Activated CD4-positive, alpha-beta T cell treated with anti-CD3 and anti-CD28 coated beads for 36 hours (primary cell): ENCODE measurements around the gene ERMAP. TPM values are rescaled to one million over a fixed set of nuclear protein-coding genes. Genes with fewer than 3 reads are reported as not detected.
"Not testable (repeated sequence)": the region's sequence is repeated elsewhere in the genome, so short reads cannot be mapped to it uniquely, and the experiment has no call there.

Source experiments
- ATAC-seq: fragments of 200-7000 bp; cut with Tn5 transposase; one replicate; pipeline ENCODE4 v1.10.0; 2021; ENCODE audit warnings: mild to moderate bottlenecking, moderate library complexity
- CTCF ChIA-PET: fragments of 350-600 bp; sonication (Branson Sonifier 250); formaldehyde crosslinking; loops from one replicate; lab custom pipeline; 2021; ENCODE audit warnings: antibody characterized with exemption; lab: Charles Lee
- POLR2A ChIA-PET: fragments of 350-600 bp; sonication (Branson Sonifier 250); formaldehyde crosslinking; loops from one replicate; lab custom pipeline; 2021; ENCODE audit warnings: antibody characterized with exemption, inconsistent platforms; lab: Charles Lee
- DNase-seq: peaks from one replicate; pipeline ENCODE4 v3.0.0-alpha.2; 2020
- H3K27ac Mint-ChIP-seq: one replicate; pipeline ENCODE4 v1.8.0; 2021; ENCODE audit warnings: mixed read lengths
- H3K27me3 Mint-ChIP-seq: one replicate; pipeline ENCODE4 v1.8.0; 2021; ENCODE audit warnings: mixed read lengths
- H3K36me3 Mint-ChIP-seq: one replicate; pipeline ENCODE4 v1.8.0; 2021; ENCODE audit warnings: low read depth, mixed read lengths
- H3K4me1 Mint-ChIP-seq: one replicate; pipeline ENCODE4 v1.8.0; 2021; ENCODE audit warnings: mixed read lengths
- H3K4me3 Mint-ChIP-seq: one replicate; pipeline ENCODE4 v1.8.0; 2021; ENCODE audit warnings: mild to moderate bottlenecking, moderate library complexity, mixed read lengths
- H3K9me3 Mint-ChIP-seq: one replicate; pipeline ENCODE4 v1.8.0; 2021; ENCODE audit warnings: low read depth, mixed read lengths
- intact Hi-C, 2 experiments: fragments of 100-400 bp; cut with DNase I in 1 of 2; cut with micrococcal nuclease in 1 of 2; formaldehyde crosslinking; loops; one replicate each; pipeline versions ENCODE4 v1.14.2 to v1.15.1; 2022 to 2024; cut with DNase I, micrococcal nuclease
- total RNA-seq, 2 experiments: library from RNA; stranded (reverse); gene quantifications; one replicate each; pipeline ENCODE4 v1.2.3, GENCODE V29; 2021

Gene ERMAP
- total RNA-seq, 2 experiments from 2014 or later = 4.5 to 6.4 TPM

- intact Hi-C loops = no loop called here
- no peak overlapping the region for H3K27ac Mint-ChIP-seq
- POLR2A ChIA-PET = interaction anchor here (0.5 kb wide), 1 partner anchor 24 kb away, joined by 4 read pairs; no protein-coding TSS in a partner anchor
Measured at GRCh38 chr1:42807056-42807668, 9.8 kb upstream of the ERMAP start.

DNA sequence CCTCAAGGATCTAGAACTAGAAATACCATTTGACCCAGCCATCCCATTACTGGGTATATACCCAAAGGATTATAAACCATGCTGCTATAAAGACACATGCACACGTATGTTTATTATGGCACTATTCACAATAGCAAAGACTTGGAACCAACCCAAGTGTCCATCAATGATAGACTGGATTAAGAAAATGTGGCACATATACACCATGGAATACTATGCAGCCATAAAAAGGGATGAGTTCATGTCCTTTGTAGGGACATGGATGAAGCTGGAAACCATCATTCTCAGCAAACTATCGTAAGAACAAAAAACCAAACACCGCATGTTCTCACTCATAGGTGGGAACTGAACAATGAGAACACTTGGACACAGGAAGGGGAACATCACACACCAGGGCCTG, 2.1 kb upstream of the ERMAP start:
- H3K4me3 Mint-ChIP-seq = not testable (repeated sequence)

More at GRCh38 chr1:42807056-42807668, 9.8 kb upstream of the ERMAP start:
- H3K9me3 Mint-ChIP-seq = no peaks in the 10 kb centered on the region
- DNase-seq = no peak
- no peak for ATAC-seq
- peaks cover 3% of the 10 kb centered on the region for H3K4me1 Mint-ChIP-seq
- H3K27me3 Mint-ChIP-seq = no peaks in the 10 kb centered on the region
- CTCF ChIA-PET = interaction anchor here (1.1 kb wide), 1 partner anchor 18 kb away, joined by 3 read pairs; no protein-coding TSS in a partner anchor
- H3K4me3 Mint-ChIP-seq = no peak overlapping the region
- peaks cover 5% of the 10 kb centered on the region for H3K36me3 Mint-ChIP-seq

DNA sequence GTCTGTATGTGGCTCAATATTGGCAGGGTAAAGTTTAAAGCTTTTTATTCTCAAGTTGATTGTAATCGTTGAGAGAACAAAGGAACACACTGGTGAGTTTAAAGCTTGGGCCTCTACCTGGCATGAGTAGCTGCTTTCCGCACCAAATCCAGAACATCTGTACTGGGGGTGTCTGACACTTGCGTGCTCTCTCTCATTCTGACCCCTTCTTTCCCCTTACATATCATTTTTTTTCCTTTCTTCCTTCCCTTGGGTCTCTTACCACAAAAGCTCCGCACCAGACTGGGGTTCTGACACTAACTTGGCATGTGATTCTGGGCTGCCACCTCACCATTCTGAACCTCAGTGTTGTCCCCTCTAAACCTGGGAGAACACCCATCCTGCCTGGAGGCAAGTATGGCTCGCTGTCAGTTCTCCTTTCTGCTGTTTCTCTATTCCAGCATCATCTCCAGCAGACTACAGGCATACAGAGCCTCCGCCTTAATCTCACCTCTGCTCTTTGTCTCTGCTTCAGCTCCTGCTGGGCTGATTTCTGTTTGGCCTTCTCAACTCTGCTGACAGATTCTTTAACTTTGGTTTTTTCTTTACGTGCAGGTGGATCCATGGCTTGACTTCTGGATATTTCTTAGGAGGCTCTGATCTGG, 859 bp upstream of the ERMAP start:
- DNase-seq = peak; percentile 41
- H3K4me1 Mint-ChIP-seq = peaks cover 16% of the 10 kb centered on the region
- intact Hi-C loops = loop anchor here in 1 of 2 experiments (2.0 kb wide), 2 partner anchors 133 to 1215 kb away; partner anchors contain the start of genes SLC6A9 and YBX1
- H3K9me3 Mint-ChIP-seq = no peaks in the 10 kb centered on the region
- peak overlapping the region; percentile 77 for H3K4me3 Mint-ChIP-seq
- POLR2A ChIA-PET = interaction anchor here (0.6 to 2.8 kb wide), 4 partner anchors 30 to 56 kb away, joined by 3 to 13 read pairs (median 8); partner anchors contain the start of genes C1orf50, P3H1 and ZNF691
- H3K36me3 Mint-ChIP-seq = peaks cover 4% of the 10 kb centered on the region
- CTCF ChIA-PET = interaction anchor here (0.6 to 3.9 kb wide), 7 partner anchors 9 to 191 kb away, joined by 3 to 27 read pairs (median 5); partner anchors contain the start of genes C1orf50, P3H1 and ZNF691
- H3K27ac Mint-ChIP-seq = peak overlapping the region; percentile 84
- peak; percentile 10 for ATAC-seq
- peaks cover 2% of the 10 kb centered on the region for H3K27me3 Mint-ChIP-seq

More for the DNA sequence above, 2.1 kb upstream of the ERMAP start:
- intact Hi-C loops, H3K27ac Mint-ChIP-seq, H3K27me3 Mint-ChIP-seq, POLR2A ChIA-PET, ATAC-seq, DNase-seq, H3K36me3 Mint-ChIP-seq, H3K9me3 Mint-ChIP-seq: not testable (repeated sequence)
- H3K4me1 Mint-ChIP-seq = peaks cover 16% of the 10 kb centered on the region
- CTCF ChIA-PET = interaction anchor here (3.9 kb wide), 1 partner anchor 32 kb away, joined by 27 read pairs; the partner anchor contains the start of gene ZNF691

- H3K4me1 Mint-ChIP-seq = peaks cover 16% of the 10 kb centered on the region
- H3K36me3 Mint-ChIP-seq = peaks cover 4% of the 10 kb centered on the region
- H3K9me3 Mint-ChIP-seq = no peaks in the 10 kb centered on the region
- H3K27ac Mint-ChIP-seq = no peak overlapping the region
- intact Hi-C loops = loop anchor here (1.0 to 2.0 kb wide), 11 partner anchors 29 to 1213 kb away; partner anchors contain the start of genes C1orf50 (in 2 of the 2), P3H1 (in 2 of the 2), ZNF691 (in 2 of the 2) and CCDC30 (in 1 of the 2)
- CTCF ChIA-PET = interaction anchor here (0.5 to 3.9 kb wide), 7 partner anchors 18 to 104 kb away, joined by 3 to 27 read pairs (median 5); partner anchors contain the start of genes C1orf50, P3H1 and ZNF691
- peaks cover 2% of the 10 kb centered on the region for H3K27me3 Mint-ChIP-seq
- peak overlapping the region; percentile 77 for H3K4me3 Mint-ChIP-seq
- POLR2A ChIA-PET = interaction anchor here (0.6 to 2.8 kb wide), 4 partner anchors 9 to 51 kb away, joined by 3 to 13 read pairs (median 8); partner anchors contain the start of genes C1orf50, P3H1 and ZNF691
- ATAC-seq = no peak
- no peak for DNase-seq
Measured at GRCh38 chr1:42817440-42817767, 482 bp downstream of the ERMAP start.

- intact Hi-C loops = loop anchor here (1.0 to 2.0 kb wide), 11 partner anchors 28 to 1213 kb away; partner anchors contain the start of genes C1orf50 (in 2 of the 2), P3H1 (in 2 of the 2), ZNF691 (in 2 of the 2) and CCDC30 (in 1 of the 2)
Measured at GRCh38 chr1:42817976-42818375, 1.1 kb downstream of the ERMAP start.

GRCh38 chr1:42820813-42821212, 3.9 kb downstream of the ERMAP start:
- POLR2A ChIA-PET = interaction anchor here (0.6 kb wide), 1 partner anchor 8 kb away, joined by 4 read pairs; no protein-coding TSS in a partner anchor
- no peak for ATAC-seq
- peaks cover 2% of the 10 kb centered on the region for H3K27me3 Mint-ChIP-seq
- intact Hi-C loops = no loop called here
- no peak overlapping the region for H3K27ac Mint-ChIP-seq
- CTCF ChIA-PET = interaction anchor here (0.6 to 2.5 kb wide), 3 partner anchors 25 to 1363 kb away, joined by 3 to 12 read pairs (median 5); partner anchors contain the start of gene ZNF691
- H3K9me3 Mint-ChIP-seq = no peaks in the 10 kb centered on the region
- peaks cover 23% of the 10 kb centered on the region for H3K4me1 Mint-ChIP-seq
- no peak overlapping the region for H3K4me3 Mint-ChIP-seq
- no peak for DNase-seq
- H3K36me3 Mint-ChIP-seq = peaks cover 3% of the 10 kb centered on the region

More at GRCh38 chr1:42817976-42818375, 1.1 kb downstream of the ERMAP start:
- ATAC-seq = no peak
- ChIA-PET POLR2A (interaction anchor here (0.6 to 2.8 kb wide), 5 partner anchors 9 to 141 kb away, joined by 3 to 13 read pairs (median 3); partner anchors contain the start of genes C1orf50, P3H1 and ZNF691), CTCF (interaction anchor here (1.0 to 3.9 kb wide), 5 partner anchors 18 to 52 kb away, joined by 3 to 27 read pairs (median 5); partner anchors contain the start of genes C1orf50, P3H1 and ZNF691)
- Mint-ChIP-seq H3K27me3 (peaks cover 2% of the 10 kb centered on the region), H3K4me3 (peak overlapping the region; percentile 50), H3K9me3 (no peaks in the 10 kb centered on the region), H3K36me3 (peaks cover 4% of the 10 kb centered on the region), H3K4me1 (peaks cover 21% of the 10 kb centered on the region), H3K27ac (no peak overlapping the region)
- DNase-seq = no peak

DNA sequence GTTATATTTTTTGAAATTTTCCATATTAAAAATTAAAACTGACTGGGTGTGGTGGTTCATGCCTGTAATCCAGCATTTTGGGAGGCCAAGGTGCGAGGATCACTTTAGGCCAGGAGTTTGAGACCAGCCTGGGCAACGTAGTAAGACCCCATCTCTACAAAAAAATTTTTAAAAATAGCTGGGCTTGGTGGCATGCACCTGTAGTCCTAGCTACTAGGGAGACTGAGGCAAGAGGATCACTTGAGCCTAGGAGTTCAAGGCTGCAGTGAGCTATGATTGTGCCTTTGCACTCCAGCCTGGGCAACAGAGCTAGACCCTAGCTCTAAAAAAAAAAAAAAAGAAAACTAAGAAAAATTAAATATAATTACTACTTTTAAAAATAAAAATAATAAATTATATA, 4.8 kb downstream of the ERMAP start:
- POLR2A ChIA-PET = no interaction called here
- H3K4me1 Mint-ChIP-seq = peaks cover 16% of the 10 kb centered on the region
- no peak for ATAC-seq
- no peak overlapping the region for H3K27ac Mint-ChIP-seq
- H3K9me3 Mint-ChIP-seq = no peaks in the 10 kb centered on the region
- DNase-seq = no peak
- peaks cover 2% of the 10 kb centered on the region for H3K27me3 Mint-ChIP-seq
- H3K36me3 Mint-ChIP-seq = peaks cover 3% of the 10 kb centered on the region
- intact Hi-C loops = no loop called here
- no peak overlapping the region for H3K4me3 Mint-ChIP-seq
- CTCF ChIA-PET = interaction anchor here (0.6 to 2.5 kb wide), 2 partner anchors 25 to 1363 kb away, joined by 3 to 12 read pairs; partner anchors contain the start of gene ZNF691

DNA sequence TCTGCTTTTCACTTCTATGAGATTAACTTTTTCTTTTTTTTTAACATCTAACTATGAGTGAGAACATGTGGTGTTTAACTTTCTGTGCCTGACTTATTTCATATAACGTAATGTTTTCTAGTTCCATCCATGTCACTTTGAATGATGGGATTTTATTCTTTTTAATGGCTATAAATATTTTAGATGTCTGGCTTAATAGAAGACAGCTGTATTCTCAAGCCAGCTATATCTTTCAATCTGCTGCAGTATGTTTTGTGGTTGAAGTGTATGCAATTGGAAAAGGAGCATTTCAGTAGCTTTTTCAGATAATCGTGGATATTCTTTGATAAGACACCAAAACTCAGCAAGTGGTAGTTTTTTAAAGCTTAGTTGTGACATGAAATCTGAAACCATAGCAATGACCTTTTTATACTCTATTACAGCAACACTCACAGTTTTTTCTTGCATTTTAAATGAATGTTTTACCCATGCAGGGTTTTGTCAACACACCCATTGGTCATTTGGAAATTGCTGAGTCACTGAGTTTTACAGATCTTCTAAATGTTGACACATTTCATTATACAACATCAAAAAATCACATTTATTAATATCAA, 6.0 kb downstream of the ERMAP start:
- peaks cover 12% of the 10 kb centered on the region for H3K4me1 Mint-ChIP-seq
- H3K36me3 Mint-ChIP-seq = peaks cover 3% of the 10 kb centered on the region
- no peak overlapping the region for H3K4me3 Mint-ChIP-seq
- ATAC-seq (no peak), DNase-seq (no peak)
- no peak overlapping the region for H3K27ac Mint-ChIP-seq
- ChIA-PET CTCF (interaction anchor here (1.0 to 1.3 kb wide), 4 partner anchors 9 to 251 kb away, joined by 3 to 4 read pairs (median 3); no protein-coding TSS in a partner anchor), POLR2A (no interaction called here)
- H3K27me3 Mint-ChIP-seq = peaks cover 2% of the 10 kb centered on the region
- H3K9me3 Mint-ChIP-seq = no peaks in the 10 kb centered on the region
- intact Hi-C loops = no loop called here

DNA sequence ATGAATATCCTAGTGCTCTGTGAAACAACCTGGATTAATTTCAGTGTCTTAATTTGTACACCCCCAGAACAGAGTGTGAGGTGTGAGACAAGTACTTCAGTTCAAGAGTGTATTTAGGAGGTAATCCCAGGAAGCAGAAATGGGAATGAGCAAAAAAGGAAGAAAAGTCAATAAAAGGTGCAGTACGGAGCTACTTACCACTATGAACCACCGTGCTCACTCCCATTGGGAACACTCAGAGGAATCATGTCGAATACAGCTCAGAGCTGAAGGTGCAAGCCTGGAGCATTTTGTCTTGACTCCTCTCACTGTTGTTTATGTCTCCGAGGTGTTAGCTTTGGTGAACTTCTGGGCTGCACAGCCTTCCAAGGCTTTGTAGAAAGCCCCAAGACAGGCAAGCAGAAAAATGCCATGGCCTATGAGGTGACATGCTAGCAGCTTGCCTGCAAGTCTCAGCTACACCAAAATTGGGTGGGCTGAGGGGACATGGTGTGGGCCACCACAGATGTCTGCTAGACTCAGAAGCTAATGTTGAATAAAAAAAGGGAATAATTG, 7.6 kb downstream of the ERMAP start:
- Mint-ChIP-seq H3K4me1 (peaks cover 9% of the 10 kb centered on the region), H3K27me3 (no peaks in the 10 kb centered on the region), H3K27ac (no peak overlapping the region), H3K36me3 (no peaks in the 10 kb centered on the region), H3K4me3 (no peak overlapping the region), H3K9me3 (no peaks in the 10 kb centered on the region)
- ChIA-PET POLR2A (interaction anchor here (1.0 kb wide), 1 partner anchor 89 kb away, joined by 3 read pairs; no protein-coding TSS in a partner anchor), CTCF (interaction anchor here (0.9 to 1.4 kb wide), 3 partner anchors 9 to 249 kb away, joined by 3 to 4 read pairs (median 3); no protein-coding TSS in a partner anchor)
- no peak for ATAC-seq
- intact Hi-C loops = no loop called here
- DNase-seq = no peak
